HepG2 (cell line): Measurements from ENCODE around the gene TMCC1. TPM values are rescaled to one million over a fixed set of nuclear protein-coding genes. Genes with fewer than 3 reads are reported as not detected.

Experiments
- ETV5 ChIP-seq: IDR thresholded peaks from 2 replicates; pipeline ENCODE4 v1.6.1; 2018; ENCODE audit warnings: missing biosample characterization, missing genetic modification reagents, inconsistent platforms, borderline replicate concordance
- GABPB1 ChIP-seq: IDR thresholded peaks from 2 replicates; pipeline ENCODE4 v1.6.1; 2016; ENCODE audit warnings: mild to moderate bottlenecking, missing genetic modification reagents, moderate library complexity, missing compliant biosample characterization
- GLMP ChIP-seq: sonication (generic); formaldehyde crosslinking; IDR thresholded peaks from 2 replicates; pipeline ENCODE4 v1.9.0; 2021; ENCODE audit warnings: missing genetic modification reagents, mild to moderate bottlenecking, borderline replicate concordance
- HOXA5 ChIP-seq: sonication (generic); formaldehyde crosslinking; IDR thresholded peaks from 2 replicates; pipeline ENCODE4 v1.4.0; 2020; ENCODE audit warnings: missing genetic modification reagents
- MED1 ChIP-seq: sonication (generic); formaldehyde crosslinking; IDR thresholded peaks from 2 replicates; pipeline ENCODE4 v1.4.0; 2020; ENCODE audit warnings: missing genetic modification reagents
- NR2F6 ChIP-seq, 2 experiments: IDR thresholded peaks; 2 replicates each; pipeline ENCODE4 v1.6.1; 2016; ENCODE audit warnings: antibody characterized with exemption in 1 of 2, mild to moderate bottlenecking in 1 of 2
- POLR2A ChIP-seq, 2 experiments: IDR thresholded peaks; 2 replicates each; pipeline ENCODE4 v1.6.1; 2011; ENCODE audit warnings: low read depth in 2 of 2, low read length in 2 of 2, mild to moderate bottlenecking in 1 of 2, moderate library complexity in 1 of 2; ENCODE audit not compliant: insufficient read depth in 1 of 2
- POLR2G ChIP-seq: fragments of 200-400 bp; formaldehyde crosslinking; IDR thresholded peaks from 2 replicates; pipeline ENCODE4 v1.6.1; 2018; ENCODE audit warnings: mild to moderate bottlenecking, low read depth, low read length, moderate library complexity
- RFXAP ChIP-seq: sonication (generic); formaldehyde crosslinking; IDR thresholded peaks from 2 replicates; pipeline ENCODE4 v1.4.0; 2020; ENCODE audit warnings: missing genetic modification reagents, borderline replicate concordance
- SRF ChIP-seq: IDR thresholded peaks from 2 replicates; pipeline ENCODE4 v1.6.1; 2011; ENCODE audit warnings: mild to moderate bottlenecking, low read depth, low read length, moderate library complexity
- TBL1XR1 ChIP-seq: fragments of 150-350 bp; IDR thresholded peaks from 2 replicates; pipeline ENCODE4 v1.6.1; 2014; ENCODE audit warnings: borderline replicate concordance, low read length; ENCODE audit not compliant: partially characterized antibody
- TOE1 ChIP-seq: sonication (generic); formaldehyde crosslinking; IDR thresholded peaks from 2 replicates; pipeline ENCODE4 v1.4.0; 2020; ENCODE audit warnings: mild to moderate bottlenecking, missing genetic modification reagents
- YEATS4 ChIP-seq: sonication (generic); formaldehyde crosslinking; IDR thresholded peaks from 2 replicates; pipeline ENCODE4 v1.4.0; 2020; ENCODE audit warnings: missing genetic modification reagents, borderline replicate concordance
- ZBTB14 ChIP-seq: sonication (generic); formaldehyde crosslinking; IDR thresholded peaks from 2 replicates; pipeline ENCODE4 v1.4.0; 2020; ENCODE audit warnings: missing genetic modification reagents
- ZEB1 ChIP-seq: IDR thresholded peaks from 2 replicates; pipeline ENCODE4 v1.6.1; 2012; ENCODE audit warnings: mild to moderate bottlenecking, low read depth, inconsistent platforms; ENCODE audit not compliant: insufficient replicate concordance
- ZNF557 ChIP-seq: sonication (generic); formaldehyde crosslinking; IDR thresholded peaks from 2 replicates; pipeline ENCODE4 v1.4.0; 2020; ENCODE audit warnings: missing genetic modification reagents
- ZNF629 ChIP-seq: sonication (generic); formaldehyde crosslinking; conservative IDR thresholded peaks from 2 replicates; pipeline ENCODE4 v1.5.0; 2020; ENCODE audit warnings: missing genetic modification reagents
- polyA plus RNA-seq, 8 experiments: library from polyadenylated mRNA; depleted of rRNA in 3 of 8; stranded (reverse) in 7 of 8; unstranded in 1 of 8; fragments of >200 nt; fragmentation: Illumina TruSeq in 4 of 8; extraction: Trizol in 4 of 8; gene quantifications; 2 replicates each; pipeline versions ENCODE4 v1.2.1 to v1.2.3, GENCODE V29; 2011 to 2016; ENCODE audit warnings: low read depth in 4 of 8, missing spikeins in 1 of 8, mixed read lengths in 1 of 8; ENCODE audit not compliant: insufficient read depth in 1 of 8
- total RNA-seq, 5 experiments: library from RNA; depleted of rRNA; stranded (reverse); fragments of >200 nt; fragmentation: Illumina TruSeq; extraction: Trizol; gene quantifications; 2 replicates each; pipeline ENCODE4 v1.2.3, GENCODE V29; 2016; ENCODE audit warnings: low read depth in 1 of 5
- TF ChIP-seq, protein P1 (sequence below): sonication (generic); formaldehyde crosslinking; IDR thresholded peaks from 2 replicates; pipeline ENCODE4 v1.5.1; 2020; ENCODE audit warnings: mild to moderate bottlenecking, missing genetic modification reagents, moderate library complexity
- TF ChIP-seq, protein P2 (sequence below): IDR thresholded peaks from 2 replicates; pipeline ENCODE4 v1.6.1; 2016; ENCODE audit warnings: missing biosample characterization, missing genetic modification reagents, low read depth
- TF ChIP-seq, protein P3 (sequence below): IDR thresholded peaks from 2 replicates; pipeline ENCODE4 v1.6.1; 2016; ENCODE audit warnings: control low read depth

TMCC1 gene
- total and polyA plus RNA-seq, 2 of the 13 experiments (the other 11 are each of a cell fraction or from before 2014, with no cell fraction given) = 12.1 to 264 TPM

DNA sequence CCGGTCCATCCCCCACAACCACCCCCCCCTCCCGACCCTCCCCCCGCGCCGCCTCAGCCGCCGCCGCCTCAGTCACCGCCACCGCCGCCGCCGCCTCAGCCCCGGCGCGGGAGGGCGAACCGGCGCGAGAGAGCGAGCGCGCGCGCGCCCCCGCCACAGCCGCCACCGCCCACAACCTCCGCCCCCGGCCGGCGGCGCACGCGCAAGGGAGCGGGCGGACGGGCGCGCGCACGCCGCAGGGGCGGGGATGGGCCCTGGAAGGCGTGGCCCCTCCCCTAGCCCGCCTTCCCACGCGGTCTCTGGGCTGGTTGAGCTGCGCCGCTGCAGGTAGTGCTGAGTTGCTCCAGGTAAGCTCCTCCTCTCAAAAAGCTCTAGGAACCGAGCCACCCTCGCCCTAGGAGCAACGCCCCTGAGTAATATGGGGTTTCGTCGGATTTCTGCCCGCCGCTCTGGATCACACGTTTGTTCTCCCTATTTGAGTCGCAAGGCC is at the start of gene TMCC1 (continued):
- TF ChIP-seq, protein P1, sequence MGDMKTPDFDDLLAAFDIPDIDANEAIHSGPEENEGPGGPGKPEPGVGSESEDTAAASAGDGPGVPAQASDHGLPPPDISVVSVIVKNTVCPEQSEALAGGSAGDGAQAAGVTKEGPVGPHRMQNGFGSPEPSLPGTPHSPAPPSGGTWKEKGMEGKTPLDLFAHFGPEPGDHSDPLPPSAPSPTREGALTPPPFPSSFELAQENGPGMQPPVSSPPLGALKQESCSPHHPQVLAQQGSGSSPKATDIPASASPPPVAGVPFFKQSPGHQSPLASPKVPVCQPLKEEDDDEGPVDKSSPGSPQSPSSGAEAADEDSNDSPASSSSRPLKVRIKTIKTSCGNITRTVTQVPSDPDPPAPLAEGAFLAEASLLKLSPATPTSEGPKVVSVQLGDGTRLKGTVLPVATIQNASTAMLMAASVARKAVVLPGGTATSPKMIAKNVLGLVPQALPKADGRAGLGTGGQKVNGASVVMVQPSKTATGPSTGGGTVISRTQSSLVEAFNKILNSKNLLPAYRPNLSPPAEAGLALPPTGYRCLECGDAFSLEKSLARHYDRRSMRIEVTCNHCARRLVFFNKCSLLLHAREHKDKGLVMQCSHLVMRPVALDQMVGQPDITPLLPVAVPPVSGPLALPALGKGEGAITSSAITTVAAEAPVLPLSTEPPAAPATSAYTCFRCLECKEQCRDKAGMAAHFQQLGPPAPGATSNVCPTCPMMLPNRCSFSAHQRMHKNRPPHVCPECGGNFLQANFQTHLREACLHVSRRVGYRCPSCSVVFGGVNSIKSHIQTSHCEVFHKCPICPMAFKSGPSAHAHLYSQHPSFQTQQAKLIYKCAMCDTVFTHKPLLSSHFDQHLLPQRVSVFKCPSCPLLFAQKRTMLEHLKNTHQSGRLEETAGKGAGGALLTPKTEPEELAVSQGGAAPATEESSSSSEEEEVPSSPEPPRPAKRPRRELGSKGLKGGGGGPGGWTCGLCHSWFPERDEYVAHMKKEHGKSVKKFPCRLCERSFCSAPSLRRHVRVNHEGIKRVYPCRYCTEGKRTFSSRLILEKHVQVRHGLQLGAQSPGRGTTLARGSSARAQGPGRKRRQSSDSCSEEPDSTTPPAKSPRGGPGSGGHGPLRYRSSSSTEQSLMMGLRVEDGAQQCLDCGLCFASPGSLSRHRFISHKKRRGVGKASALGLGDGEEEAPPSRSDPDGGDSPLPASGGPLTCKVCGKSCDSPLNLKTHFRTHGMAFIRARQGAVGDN (CRISPR knock-in tag) = 0 out of 2 replicates have a peak, but pooled peaks have one; percentile 8
- TF ChIP-seq GABPB1 (no peak), HOXA5 (CRISPR knock-in tag) (0 out of 2 replicates have a peak, but pooled peaks have one; percentile 51), NR2F6 (IDR thresholded peaks at IDR 0.05) (no peak), NR2F6 (CRISPR knock-in tag; IDR thresholded peaks at IDR 0.05) (0 out of 2 replicates have a peak, but pooled peaks have one; percentile 11), TOE1 (CRISPR knock-in tag) (no peak), ZEB1 (peak; percentile 94), TBL1XR1 (no peak), ETV5 (CRISPR knock-in tag) (peak; percentile 30; the same call in 1 of the 2 replicates), MED1 (CRISPR knock-in tag) (peak; percentile 51; the same call in 1 of the 2 replicates), POLR2A (IDR thresholded peaks at IDR 0.05; ENCODE audit: insufficient read depth in 1 of 2, low read depth in 2 of 2, low read length in 2 of 2) (peak; percentile 55 to 83), RFXAP (CRISPR knock-in tag) (0 out of 2 replicates have a peak, but pooled peaks have one; percentile 43), POLR2G (peak; percentile 55), GLMP (CRISPR knock-in tag) (no peak), SRF (no peak), YEATS4 (CRISPR knock-in tag) (peak; percentile 9; the same call in 1 of the 2 replicates), ZNF557 (0 out of 2 replicates have a peak, but pooled peaks have one; percentile 47), ZNF629 (CRISPR knock-in tag) (no peak), ZBTB14 (peak; percentile 91)
- TF ChIP-seq, protein P2, sequence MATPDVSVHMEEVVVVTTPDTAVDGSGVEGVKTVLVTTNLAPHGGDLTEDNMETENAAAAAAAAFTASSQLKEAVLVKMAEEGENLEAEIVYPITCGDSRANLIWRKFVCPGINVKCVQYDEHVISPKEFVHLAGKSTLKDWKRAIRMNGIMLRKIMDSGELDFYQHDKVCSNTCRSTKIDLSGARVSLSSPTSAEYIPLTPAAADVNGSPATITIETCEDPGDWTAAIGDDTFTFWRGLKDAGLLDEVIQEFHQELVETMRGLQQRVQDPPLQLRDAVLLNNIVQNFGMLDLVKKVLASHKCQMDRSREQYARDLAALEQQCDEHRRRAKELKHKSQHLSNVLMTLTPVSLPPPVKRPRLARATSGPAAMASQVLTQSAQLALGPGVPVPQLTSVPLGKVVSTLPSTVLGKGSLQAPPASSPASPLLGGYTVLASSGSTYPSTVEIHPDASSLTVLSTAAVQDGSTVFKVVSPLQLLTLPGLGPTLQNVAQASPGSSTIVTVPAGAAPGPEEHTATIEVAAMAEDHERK (CRISPR knock-in tag) = 0 out of 2 replicates have a peak, but pooled peaks have one; percentile 47
- TF ChIP-seq, protein P3, sequence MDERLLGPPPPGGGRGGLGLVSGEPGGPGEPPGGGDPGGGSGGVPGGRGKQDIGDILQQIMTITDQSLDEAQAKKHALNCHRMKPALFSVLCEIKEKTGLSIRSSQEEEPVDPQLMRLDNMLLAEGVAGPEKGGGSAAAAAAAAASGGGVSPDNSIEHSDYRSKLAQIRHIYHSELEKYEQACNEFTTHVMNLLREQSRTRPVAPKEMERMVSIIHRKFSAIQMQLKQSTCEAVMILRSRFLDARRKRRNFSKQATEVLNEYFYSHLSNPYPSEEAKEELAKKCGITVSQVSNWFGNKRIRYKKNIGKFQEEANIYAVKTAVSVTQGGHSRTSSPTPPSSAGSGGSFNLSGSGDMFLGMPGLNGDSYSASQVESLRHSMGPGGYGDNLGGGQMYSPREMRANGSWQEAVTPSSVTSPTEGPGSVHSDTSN (CRISPR knock-in tag) = no peak
